ENCODE results near the gene SRA1.

DNA sequence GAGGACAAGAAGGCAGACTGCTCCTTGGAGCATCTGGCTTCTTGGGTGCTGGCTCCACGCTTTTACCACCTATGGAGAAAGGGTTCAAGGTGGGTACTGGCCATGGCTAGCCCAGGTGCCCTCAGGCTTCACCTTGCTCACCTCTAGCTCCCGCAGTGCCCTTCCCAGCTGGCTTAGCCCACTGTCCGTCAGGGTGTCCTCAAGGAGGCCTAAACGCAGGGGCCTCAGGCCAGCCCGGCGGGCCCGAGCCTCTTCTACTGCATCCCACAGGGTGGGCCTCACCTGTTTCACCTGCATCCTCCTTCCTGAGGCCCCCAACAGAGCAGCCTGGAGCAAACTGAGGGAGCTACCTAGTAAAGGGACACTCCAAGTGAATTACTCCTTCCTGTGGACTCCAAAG, 16.4 kb upstream of the SRA1 start:
- TF ChIP-seq, protein P1, sequence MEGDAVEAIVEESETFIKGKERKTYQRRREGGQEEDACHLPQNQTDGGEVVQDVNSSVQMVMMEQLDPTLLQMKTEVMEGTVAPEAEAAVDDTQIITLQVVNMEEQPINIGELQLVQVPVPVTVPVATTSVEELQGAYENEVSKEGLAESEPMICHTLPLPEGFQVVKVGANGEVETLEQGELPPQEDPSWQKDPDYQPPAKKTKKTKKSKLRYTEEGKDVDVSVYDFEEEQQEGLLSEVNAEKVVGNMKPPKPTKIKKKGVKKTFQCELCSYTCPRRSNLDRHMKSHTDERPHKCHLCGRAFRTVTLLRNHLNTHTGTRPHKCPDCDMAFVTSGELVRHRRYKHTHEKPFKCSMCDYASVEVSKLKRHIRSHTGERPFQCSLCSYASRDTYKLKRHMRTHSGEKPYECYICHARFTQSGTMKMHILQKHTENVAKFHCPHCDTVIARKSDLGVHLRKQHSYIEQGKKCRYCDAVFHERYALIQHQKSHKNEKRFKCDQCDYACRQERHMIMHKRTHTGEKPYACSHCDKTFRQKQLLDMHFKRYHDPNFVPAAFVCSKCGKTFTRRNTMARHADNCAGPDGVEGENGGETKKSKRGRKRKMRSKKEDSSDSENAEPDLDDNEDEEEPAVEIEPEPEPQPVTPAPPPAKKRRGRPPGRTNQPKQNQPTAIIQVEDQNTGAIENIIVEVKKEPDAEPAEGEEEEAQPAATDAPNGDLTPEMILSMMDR (IDR thresholded peaks at IDR 0.05; ENCODE audit: low read depth, low read length, missing input control): no peak
- TF ChIP-seq HNF4A (conservative IDR thresholded peaks at IDR 0.05): no peak
- TF ChIP-seq RAD21 (IDR thresholded peaks at IDR 0.05): no peak
- no peak for TF ChIP-seq TAF1 (conservative IDR thresholded peaks at IDR 0.05)
- TF ChIP-seq, protein P2, sequence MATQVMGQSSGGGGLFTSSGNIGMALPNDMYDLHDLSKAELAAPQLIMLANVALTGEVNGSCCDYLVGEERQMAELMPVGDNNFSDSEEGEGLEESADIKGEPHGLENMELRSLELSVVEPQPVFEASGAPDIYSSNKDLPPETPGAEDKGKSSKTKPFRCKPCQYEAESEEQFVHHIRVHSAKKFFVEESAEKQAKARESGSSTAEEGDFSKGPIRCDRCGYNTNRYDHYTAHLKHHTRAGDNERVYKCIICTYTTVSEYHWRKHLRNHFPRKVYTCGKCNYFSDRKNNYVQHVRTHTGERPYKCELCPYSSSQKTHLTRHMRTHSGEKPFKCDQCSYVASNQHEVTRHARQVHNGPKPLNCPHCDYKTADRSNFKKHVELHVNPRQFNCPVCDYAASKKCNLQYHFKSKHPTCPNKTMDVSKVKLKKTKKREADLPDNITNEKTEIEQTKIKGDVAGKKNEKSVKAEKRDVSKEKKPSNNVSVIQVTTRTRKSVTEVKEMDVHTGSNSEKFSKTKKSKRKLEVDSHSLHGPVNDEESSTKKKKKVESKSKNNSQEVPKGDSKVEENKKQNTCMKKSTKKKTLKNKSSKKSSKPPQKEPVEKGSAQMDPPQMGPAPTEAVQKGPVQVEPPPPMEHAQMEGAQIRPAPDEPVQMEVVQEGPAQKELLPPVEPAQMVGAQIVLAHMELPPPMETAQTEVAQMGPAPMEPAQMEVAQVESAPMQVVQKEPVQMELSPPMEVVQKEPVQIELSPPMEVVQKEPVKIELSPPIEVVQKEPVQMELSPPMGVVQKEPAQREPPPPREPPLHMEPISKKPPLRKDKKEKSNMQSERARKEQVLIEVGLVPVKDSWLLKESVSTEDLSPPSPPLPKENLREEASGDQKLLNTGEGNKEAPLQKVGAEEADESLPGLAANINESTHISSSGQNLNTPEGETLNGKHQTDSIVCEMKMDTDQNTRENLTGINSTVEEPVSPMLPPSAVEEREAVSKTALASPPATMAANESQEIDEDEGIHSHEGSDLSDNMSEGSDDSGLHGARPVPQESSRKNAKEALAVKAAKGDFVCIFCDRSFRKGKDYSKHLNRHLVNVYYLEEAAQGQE (IDR thresholded peaks at IDR 0.05): no peak
- TF ChIP-seq, protein P3, sequence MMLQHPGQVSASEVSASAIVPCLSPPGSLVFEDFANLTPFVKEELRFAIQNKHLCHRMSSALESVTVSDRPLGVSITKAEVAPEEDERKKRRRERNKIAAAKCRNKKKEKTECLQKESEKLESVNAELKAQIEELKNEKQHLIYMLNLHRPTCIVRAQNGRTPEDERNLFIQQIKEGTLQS (IDR thresholded peaks at IDR 0.05): no peak
- no peak for TF ChIP-seq SP1 (IDR thresholded peaks at IDR 0.05)
- TF ChIP-seq, protein P4, sequence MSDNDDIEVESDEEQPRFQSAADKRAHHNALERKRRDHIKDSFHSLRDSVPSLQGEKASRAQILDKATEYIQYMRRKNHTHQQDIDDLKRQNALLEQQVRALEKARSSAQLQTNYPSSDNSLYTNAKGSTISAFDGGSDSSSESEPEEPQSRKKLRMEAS (IDR thresholded peaks at IDR 0.05): no peak
- no peak for TF ChIP-seq JUND (IDR thresholded peaks at IDR 0.05)
- no peak for TF ChIP-seq YY1 (IDR thresholded peaks at IDR 0.05)
- no peak for TF ChIP-seq GABPA (IDR thresholded peaks at IDR 0.05 in 1 of 2, conservative IDR thresholded peaks at IDR 0.05 in 1 of 2)
- TF ChIP-seq, protein P5, sequence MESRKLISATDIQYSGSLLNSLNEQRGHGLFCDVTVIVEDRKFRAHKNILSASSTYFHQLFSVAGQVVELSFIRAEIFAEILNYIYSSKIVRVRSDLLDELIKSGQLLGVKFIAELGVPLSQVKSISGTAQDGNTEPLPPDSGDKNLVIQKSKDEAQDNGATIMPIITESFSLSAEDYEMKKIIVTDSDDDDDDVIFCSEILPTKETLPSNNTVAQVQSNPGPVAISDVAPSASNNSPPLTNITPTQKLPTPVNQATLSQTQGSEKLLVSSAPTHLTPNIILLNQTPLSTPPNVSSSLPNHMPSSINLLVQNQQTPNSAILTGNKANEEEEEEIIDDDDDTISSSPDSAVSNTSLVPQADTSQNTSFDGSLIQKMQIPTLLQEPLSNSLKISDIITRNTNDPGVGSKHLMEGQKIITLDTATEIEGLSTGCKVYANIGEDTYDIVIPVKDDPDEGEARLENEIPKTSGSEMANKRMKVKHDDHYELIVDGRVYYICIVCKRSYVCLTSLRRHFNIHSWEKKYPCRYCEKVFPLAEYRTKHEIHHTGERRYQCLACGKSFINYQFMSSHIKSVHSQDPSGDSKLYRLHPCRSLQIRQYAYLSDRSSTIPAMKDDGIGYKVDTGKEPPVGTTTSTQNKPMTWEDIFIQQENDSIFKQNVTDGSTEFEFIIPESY (IDR thresholded peaks at IDR 0.05): no peak
- no peak for TF ChIP-seq EGR1 (IDR thresholded peaks at IDR 0.05; ENCODE audit: low read depth in 2 of 2)
